Measurements from ENCODE around the gene PEX14.

DNA sequence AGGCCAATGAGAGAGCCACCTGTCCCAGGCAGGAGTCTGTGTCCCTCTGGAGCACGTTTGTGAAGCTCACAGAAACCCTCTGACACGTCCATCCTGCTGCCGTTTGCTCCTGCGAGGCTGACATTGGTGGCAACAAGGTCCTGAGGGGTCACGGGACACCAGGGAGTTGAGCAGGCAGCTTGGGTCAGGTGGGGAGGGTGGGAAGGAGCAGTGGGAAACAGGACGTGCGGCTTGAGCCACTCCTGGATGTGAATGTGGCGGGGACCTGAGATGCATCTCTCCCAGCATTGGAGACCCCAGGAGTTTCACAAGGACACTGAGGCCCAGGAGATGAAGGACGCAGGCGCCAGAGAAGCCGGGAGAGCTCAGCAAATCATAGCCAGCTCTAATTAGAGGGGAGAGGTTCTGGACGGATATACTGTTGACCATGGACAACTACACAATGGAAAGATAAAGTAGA lies 149.0 kb downstream of the PEX14 start:
- TF ChIP-seq POLR2A (IDR thresholded peaks at IDR 0.05; ENCODE audit: low read length) (no peak), GATA1 (IDR thresholded peaks at IDR 0.05; ENCODE audit: low read depth, low read length) (no peak)

Measured in erythroblast (primary cell).